ENCODE measurements around the gene ALG13.

DNA sequence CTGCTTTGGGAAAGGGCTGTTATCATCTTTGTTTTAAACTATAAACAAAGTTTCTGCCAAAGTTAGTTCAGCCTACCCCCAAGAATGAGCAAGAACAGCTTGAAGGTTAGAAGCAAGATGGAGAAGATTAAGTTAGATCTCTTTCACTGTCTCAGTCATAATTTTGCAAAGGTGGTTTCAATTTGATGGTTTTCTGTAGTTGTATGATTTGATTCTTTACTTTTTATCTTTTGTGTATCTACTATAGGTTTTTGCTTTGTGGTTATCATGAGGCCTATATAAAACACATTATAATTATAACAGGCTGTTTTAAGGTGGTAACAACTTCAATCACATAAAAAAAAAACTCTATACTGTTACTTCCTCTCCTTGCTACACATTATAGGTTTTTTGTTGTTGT, 35.4 kb upstream of the ALG13 start:
- TF ChIP-seq, protein P1, sequence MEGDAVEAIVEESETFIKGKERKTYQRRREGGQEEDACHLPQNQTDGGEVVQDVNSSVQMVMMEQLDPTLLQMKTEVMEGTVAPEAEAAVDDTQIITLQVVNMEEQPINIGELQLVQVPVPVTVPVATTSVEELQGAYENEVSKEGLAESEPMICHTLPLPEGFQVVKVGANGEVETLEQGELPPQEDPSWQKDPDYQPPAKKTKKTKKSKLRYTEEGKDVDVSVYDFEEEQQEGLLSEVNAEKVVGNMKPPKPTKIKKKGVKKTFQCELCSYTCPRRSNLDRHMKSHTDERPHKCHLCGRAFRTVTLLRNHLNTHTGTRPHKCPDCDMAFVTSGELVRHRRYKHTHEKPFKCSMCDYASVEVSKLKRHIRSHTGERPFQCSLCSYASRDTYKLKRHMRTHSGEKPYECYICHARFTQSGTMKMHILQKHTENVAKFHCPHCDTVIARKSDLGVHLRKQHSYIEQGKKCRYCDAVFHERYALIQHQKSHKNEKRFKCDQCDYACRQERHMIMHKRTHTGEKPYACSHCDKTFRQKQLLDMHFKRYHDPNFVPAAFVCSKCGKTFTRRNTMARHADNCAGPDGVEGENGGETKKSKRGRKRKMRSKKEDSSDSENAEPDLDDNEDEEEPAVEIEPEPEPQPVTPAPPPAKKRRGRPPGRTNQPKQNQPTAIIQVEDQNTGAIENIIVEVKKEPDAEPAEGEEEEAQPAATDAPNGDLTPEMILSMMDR (IDR thresholded peaks at IDR 0.05), result no peak
- no peak for TF ChIP-seq POLR2AphosphoS5 (IDR thresholded peaks at IDR 0.05)
- no peak for TF ChIP-seq POLR2A (IDR thresholded peaks at IDR 0.05)
